ENCODE results near the gene ADAMTSL4. TPM values are rescaled to one million over a fixed set of nuclear protein-coding genes. Genes with fewer than 3 reads are reported as not detected.

The ADAMTSL4 gene
- total and polyA plus RNA-seq, 9 of the 15 experiments (the other 6 are each of a cell fraction or from before 2014, with no cell fraction given), result 12.7 to 212 (median 35.6) TPM

GRCh38 chr1:150574260-150575071 is 25.3 kb downstream of the ADAMTSL4 start (continued):
- TF ChIP-seq CHD7 (IDR thresholded peaks at IDR 0.05; ENCODE audit: low read depth, low read length) (no peak), SAFB2 (IDR thresholded peaks at IDR 0.05; ENCODE audit: borderline replicate concordance, low read depth, low read length, severe bottlenecking) (no peak), ELK1 (CRISPR knock-in tag; IDR thresholded peaks at IDR 0.05) (no peak), KAT7 (CRISPR knock-in tag; IDR thresholded peaks at IDR 0.05; ENCODE audit: borderline replicate concordance) (peak; percentile 43; the same call in 1 of the 2 replicates), FOXK1 (CRISPR knock-in tag; IDR thresholded peaks at IDR 0.05; ENCODE audit: borderline replicate concordance) (no peak), BHLHE40 (IDR thresholded peaks at IDR 0.05; ENCODE audit: low read length) (no peak), POLR2A (conservative IDR thresholded peaks at IDR 0.05) (peak; percentile 66), HBP1 (CRISPR knock-in tag; IDR thresholded peaks at IDR 0.05) (peak; percentile 80), POLR2G (IDR thresholded peaks at IDR 0.05; ENCODE audit: low read depth, low read length) (0 out of 2 replicates have a peak, but pooled peaks have one; percentile 21), KLF16 (IDR thresholded peaks at IDR 0.05) (no peak)
- TF ChIP-seq, protein P1, sequence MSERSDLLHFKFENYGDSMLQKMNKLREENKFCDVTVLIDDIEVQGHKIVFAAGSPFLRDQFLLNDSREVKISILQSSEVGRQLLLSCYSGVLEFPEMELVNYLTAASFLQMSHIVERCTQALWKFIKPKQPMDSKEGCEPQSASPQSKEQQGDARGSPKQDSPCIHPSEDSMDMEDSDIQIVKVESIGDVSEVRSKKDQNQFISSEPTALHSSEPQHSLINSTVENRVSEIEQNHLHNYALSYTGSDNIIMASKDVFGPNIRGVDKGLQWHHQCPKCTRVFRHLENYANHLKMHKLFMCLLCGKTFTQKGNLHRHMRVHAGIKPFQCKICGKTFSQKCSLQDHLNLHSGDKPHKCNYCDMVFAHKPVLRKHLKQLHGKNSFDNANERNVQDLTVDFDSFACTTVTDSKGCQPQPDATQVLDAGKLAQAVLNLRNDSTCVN (CRISPR knock-in tag; IDR thresholded peaks at IDR 0.05), result peak; percentile 54; the same call in 1 of the 2 replicates

Data from K562 (cell line).